NCI-H2227 (cell line): ENCODE measurements around the gene BSG.
"Not testable (repeated sequence)": the region's sequence is repeated elsewhere in the genome, so short reads cannot be mapped to it uniquely, and the experiment has no call there.

Experiments used
- DNase-seq: peaks from one replicate; lab custom pipeline; 2025; ENCODE audit not compliant: unreplicated experiment; lab: John Stamatoyannopoulos, UW

BSG gene

DNA sequence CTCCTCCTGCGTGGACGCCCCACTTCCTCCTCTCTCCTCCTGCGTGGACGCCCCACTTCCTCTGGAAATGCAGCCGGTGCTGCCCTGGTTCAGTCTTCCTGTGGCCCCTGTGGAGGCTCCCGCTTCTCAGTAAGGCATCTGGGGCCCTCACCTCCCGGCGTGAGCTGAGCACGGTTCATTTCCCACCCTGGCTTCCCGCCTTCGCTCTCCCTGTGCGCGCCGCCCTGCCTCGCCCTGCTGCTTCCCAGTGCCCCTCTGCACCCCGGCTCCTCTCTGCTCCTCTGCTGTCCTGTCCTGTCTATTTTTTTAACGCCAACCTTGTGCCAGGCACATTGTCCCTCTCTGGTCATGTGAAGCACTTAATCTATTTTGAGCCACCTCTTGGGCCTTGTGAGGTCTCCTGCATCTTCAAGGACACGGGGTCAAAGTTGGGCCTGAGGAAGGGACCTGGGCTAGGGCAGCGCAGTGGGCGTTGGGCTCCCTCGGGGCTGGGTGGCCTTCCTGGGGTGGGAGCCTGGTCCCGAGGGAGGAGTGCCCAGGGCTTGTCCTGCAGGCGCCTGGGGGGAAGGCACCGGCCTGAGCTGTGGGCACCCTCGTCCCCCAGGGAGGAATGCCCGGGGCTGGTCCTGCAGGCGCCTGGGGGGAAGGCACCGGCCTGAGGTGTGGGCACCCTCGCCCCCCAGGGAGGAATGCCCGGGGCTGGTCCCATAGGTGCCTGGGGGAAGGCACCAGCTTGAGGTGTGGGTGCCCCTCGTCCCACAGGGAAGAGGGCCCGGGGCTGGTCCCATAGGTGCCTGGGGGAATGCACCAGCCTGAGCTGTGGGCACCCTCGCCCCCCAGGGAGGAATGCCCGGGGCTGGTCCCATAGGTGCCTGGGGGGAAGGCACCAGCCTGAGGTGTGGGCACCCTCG lies 30.2 kb downstream of the BSG start:
- no peak for DNase-seq

DNA sequence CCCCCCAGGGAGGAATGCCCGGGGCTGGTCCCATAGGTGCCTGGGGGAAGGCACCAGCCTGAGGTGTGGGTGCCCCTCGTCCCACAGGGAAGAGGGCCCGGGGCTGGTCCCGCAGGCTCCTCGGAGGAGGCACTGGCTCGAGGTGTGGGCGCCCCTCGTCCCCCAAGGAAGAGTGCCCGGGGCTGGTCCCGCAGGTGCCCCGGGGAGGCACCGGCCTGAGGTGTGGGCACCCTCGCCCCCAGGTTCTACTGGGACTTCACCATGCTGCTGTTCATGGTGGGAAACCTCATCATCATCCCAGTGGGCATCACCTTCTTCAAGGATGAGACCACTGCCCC lies 30.9 kb downstream of the BSG start:
- not testable (repeated sequence) for DNase-seq

- not testable (repeated sequence) for DNase-seq
Observed at GRCh38 chr19:603779-604178, 31.4 kb downstream of the BSG start.

DNA sequence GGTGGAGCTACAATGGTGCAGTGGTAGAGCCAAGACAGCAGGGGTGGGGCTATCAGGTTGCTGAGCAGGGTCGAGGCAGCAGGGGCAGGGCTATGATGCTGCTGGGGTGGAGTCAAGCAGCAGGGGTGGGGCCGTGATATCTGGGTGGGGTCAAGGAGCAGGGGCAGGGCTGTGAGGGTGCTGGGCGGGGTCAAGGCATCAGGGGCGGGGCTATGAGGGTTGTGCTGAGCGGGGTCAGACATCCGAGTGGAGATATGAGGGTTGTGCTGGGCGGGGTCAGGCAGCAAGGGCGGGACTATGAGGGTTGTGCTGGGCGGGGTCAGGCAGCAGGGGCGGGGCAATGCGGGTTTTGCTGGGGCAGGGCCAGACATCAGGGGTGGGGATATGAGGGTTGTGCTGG lies 32.0 kb downstream of the BSG start:
- no peak for DNase-seq

DNA sequence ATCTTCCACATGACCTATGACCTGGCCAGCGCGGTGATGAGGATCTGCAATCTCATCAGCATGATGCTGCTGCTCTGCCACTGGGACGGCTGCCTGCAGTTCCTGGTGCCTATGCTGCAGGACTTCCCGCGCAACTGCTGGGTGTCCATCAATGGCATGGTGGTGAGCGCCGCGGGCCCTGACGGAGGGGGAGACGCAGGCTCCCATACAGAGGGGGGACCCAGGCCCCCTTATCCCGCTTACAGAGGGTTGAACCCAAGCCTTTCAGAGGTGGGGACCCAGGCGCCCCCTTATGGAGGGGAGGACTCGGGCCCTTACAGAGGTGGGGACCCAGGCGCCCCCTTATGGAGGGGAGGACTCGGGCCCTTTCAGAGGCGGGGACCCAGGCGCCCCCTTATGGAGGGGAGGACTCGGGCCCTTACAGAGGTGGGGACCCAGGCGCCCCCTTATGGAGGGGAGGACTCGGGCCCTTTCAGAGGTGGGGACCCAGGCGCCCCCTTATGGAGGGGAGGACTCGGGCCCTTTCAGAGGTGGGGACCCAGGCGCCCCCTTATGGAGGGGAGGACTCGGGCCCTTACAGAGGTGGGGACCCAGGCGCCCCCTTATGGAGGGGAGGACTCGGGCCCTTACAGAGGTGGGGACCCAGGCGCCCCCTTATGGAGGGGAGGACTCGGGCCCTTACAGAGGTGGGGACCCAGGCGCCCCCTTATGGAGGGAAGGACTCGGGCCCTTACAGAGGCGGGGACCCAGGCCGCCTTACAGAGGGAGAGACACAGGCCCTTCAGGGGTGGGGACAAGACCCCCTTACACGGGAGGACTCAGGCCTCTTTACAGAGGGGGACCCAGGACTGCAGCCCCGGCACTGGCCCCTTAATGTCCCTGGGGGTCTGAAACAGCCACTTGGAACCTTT lies 32.9 kb downstream of the BSG start:
- DNase-seq: not testable (repeated sequence)

GRCh38 chr19:607301-608154 lies 35.1 kb downstream of the BSG start:
- no peak for DNase-seq

DNA sequence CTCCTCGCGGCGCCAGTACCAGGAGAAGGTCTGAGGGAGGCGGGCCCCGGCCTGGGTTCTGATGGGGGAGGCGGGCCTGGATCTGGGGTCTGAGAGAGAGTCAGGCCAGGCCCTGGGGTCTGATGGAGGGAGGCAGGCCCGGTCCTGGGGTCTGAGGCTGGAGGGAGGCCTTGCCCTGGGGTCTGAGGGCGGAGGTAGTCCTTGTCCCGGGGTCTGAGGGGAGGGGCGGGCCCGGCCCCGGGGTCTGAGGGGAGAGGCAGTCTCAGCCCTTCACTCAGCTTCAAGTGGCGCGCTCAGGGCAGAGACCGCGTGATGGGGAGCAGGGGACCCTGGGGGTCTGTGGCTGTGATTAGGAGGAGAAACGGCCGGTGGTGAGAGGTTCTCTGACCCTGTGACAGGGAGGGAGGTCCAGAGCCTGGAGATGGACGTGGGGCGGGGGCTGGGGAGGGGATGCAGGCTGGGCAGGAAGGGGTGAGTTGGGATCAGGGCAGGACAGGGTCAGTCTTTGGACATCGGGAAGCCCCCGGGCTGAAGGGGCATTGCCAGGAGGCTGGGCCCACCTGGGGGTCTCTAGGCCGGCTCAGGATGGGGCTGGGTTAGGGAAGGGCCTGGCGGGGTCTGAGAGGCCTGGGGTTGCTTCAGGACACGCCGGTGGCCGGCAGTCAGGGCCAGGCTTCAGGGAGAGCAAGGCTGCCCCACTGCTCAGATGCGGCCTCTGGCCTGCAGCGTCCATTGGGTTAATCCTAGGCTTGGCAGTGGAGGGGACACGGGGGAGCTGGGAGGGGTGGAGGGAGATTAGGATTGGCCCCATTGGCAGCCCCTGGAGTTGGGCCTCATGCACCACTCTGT lies 36.0 kb downstream of the BSG start:
- DNase-seq: no peak

GRCh38 chr19:609004-609346 lies 36.6 kb downstream of the BSG start:
- DNase-seq: no peak

DNA sequence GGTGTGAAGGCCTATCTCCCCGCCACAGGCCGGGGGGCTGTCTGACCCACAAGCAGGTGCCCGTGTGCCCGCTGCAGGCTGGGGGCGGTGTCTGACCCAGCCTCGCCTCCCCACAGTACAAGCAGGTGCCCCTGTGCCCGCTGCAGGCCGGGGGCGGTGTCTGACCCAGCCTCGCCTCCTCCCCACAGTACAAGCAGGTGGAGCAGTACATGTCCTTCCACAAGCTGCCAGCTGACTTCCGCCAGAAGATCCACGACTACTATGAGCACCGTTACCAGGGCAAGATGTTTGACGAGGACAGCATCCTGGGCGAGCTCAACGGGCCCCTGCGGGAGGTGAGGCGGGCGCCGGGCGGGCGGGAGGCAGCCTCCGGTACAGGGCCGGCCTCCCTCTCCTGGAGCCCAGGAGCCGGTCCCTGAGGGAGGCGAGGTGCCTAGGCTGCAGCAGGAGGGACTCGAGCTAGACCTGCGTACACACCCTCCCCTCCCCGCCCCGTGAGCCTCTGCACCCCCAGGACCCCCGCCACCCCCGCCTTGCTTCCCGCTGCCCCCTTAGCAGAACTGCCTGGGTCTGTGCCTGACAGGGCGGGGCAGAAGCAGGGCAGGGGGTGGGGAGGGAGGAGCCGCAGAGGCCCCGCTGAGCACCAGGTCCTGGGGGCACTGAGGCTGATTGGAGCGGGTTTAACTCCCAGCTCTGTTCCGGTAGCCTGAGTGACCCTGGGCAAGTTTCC lies 37.8 kb downstream of the BSG start:
- no peak for DNase-seq

- DNase-seq: no peak
Observed at GRCh38 chr19:610801-611480, 38.5 kb downstream of the BSG start.

DNA sequence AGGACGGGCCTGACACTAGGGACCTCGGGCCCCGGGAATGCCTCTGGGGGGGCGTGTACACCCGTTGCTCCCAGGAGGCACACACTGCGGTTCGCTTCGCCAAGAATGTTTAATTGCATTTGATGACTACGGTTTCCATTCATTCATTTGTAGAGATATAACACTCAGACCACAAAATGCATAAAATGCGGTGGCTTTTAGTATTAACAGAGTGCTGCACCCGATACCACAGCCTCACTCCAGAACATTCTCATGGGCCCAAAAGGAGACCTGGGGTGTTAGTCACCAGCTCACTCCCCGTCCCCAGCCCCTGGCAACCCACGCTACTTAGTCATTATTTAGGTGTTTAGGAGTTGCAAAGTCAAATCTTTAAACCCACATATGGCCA lies 39.1 kb downstream of the BSG start:
- no peak for DNase-seq

- no peak for DNase-seq
Observed at GRCh38 chr19:612941-613340, 40.5 kb downstream of the BSG start.

- no peak for DNase-seq
Observed at GRCh38 chr19:613732-614567, 41.6 kb downstream of the BSG start.

GRCh38 chr19:615619-616018 lies 43.2 kb downstream of the BSG start:
- no peak for DNase-seq

DNA sequence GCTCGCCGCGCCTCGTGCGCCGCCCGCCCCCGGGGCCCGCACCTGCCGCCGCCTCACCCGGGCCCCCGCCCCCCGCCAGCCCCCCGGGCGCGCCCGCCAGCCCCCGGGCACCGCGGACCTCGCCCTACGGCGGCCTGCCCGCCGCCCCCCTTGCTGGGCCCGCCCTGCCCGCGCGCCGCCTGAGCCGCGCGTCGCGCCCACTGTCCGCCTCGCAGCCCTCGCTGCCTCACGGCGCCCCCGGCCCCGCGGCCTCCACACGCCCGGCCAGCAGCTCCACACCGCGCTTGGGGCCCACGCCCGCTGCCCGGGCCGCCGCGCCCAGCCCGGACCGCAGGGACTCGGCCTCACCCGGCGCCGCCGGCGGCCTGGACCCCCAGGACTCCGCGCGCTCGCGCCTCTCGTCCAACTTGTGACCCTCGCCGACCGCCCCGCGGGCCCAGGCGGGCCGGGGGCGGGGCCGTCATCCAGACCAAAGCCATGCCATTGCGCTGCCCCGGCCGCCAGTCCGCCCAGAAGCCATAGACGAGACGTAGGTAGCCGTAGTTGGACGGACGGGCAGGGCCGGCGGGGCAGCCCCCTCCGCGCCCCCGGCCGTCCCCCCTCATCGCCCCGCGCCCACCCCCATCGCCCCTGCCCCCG lies 43.8 kb downstream of the BSG start:
- DNase-seq: no peak

- no peak for DNase-seq
Observed at GRCh38 chr19:616747-617526, 44.5 kb downstream of the BSG start.
